Measurements from ENCODE around the gene MED12L.

GRCh38 chr3:151483961-151484520 is 398.6 kb downstream of the MED12L start:
- TF ChIP-seq CTCF (conservative IDR thresholded peaks at IDR 0.05; ENCODE audit: low read length) (no peak), EZH2phosphoT487 (IDR thresholded peaks at IDR 0.05; ENCODE audit: borderline replicate concordance, low read depth, low read length) (no peak)

Measured in OCI-LY7 (cell line).